HG03175 (cell line): Measurements from ENCODE around the gene CNKSR2.

Experiments
- ATAC-seq: cut with Tn5 transposase; IDR thresholded peaks from one replicate; pipeline ENCODE4 v1.9.1; 2021; ENCODE audit warnings: mild to moderate bottlenecking, moderate library complexity; ENCODE audit not compliant: unreplicated experiment

CNKSR2 gene

DNA sequence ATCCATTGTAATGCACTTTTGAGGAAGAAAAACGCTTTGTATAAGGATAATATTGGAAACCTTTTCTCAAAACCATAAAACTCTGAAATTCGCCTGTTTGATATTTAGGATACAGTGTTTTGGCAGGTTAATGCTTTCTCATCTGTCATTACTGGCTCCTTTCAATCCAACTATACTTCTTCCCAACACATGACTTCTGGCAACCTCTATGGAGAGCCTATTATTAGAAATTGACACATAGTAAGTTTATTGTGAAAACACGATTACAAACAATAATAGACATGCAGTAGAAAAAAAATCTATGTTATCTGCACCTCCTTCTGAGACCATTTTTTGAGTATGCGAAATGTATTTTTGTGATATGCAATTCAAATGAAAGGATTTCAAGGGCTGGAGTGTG, 288.5 kb downstream of the CNKSR2 start:
- no peak for ATAC-seq

DNA sequence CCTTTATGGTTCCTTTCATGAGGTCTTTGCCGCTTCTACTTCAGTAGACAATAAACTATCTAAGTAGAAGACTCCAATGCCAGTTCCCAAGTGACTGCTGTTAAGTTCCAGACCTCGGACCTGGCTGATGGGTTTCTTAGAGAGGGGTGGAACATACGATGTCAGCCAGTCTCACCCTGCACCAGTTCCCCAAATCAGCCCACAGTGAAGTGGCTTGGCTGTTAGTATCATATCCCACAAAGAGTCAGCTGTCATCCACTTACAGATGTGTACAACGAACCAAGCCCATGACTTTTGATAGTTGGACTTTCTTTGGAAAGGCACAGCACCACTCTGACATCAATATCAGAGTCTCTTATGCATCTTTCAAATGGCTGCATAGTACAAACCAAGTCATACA, 292.0 kb downstream of the CNKSR2 start:
- ATAC-seq, result no peak

- no peak for ATAC-seq
Measured at GRCh38 chrX:21666679-21667078, 292.5 kb downstream of the CNKSR2 start.

GRCh38 chrX:21674430-21675186, 300.4 kb downstream of the CNKSR2 start:
- ATAC-seq, result no peak

DNA sequence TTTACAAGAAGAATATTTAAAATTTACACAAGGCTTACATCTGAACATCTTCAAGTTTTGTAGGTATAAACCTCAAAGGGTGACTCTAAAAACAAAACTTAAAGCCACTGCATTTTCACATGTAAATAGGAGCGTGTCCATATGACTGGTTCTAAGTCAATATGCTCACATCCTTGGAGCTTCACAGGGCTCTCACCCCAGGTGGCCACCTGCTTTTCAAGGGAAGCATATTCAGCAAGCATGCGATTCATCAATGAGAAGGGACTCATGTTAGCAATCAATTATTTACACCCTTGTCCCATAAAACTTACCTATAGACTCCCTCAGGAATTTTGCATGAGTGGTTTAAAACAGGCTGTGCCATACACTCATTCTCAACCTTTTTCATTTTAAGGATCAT, 301.7 kb downstream of the CNKSR2 start:
- no peak for ATAC-seq

DNA sequence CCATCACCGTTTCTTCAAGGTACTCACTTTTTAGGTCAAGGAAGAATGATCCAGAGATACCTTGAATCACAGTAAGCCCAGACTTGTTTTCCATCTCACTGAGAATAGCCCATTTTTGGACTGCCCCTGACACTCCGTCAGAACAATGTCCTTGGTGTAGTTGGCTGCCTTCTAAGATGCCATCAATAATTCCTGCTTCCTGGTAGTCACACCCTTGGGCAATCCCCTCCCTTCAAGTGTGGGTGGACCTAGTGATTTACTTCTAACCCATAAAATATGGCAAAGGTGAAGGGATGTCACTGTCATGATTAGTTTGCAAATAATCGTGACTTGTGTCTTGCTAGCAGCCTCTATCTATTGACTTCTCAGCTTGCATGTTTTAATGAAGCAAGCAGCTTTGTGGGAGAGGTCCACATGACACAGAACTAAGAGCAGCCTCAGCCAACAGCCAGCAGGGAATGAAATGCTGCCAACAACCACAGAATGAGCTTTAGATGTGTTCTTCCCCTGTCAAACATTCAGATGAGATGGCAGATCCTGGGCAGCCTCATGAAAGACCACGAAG, 303.9 kb downstream of the CNKSR2 start:
- no peak for ATAC-seq

GRCh38 chrX:21683941-21684340, 309.7 kb downstream of the CNKSR2 start:
- no peak for ATAC-seq

- no peak for ATAC-seq
Measured at GRCh38 chrX:21691512-21692018, 317.3 kb downstream of the CNKSR2 start.

DNA sequence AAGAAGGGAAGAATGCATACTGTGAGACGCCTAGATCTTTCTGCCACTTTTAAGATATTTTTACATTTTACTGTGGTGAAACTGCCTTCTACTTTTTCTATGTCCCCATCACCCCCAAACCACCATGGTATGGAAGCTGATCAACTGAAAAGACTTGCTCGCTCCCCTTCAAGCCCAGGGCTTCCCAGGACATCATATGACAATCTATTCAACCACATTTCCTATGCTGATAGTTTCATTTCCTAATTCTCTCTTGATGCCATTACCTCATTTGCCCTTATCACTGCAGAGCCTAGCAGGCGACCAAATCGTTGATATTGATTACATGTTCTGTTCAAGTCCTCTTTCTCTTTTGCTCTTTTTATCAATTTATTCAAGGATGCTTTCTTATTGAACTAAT, 324.1 kb downstream of the CNKSR2 start:
- no peak for ATAC-seq

DNA sequence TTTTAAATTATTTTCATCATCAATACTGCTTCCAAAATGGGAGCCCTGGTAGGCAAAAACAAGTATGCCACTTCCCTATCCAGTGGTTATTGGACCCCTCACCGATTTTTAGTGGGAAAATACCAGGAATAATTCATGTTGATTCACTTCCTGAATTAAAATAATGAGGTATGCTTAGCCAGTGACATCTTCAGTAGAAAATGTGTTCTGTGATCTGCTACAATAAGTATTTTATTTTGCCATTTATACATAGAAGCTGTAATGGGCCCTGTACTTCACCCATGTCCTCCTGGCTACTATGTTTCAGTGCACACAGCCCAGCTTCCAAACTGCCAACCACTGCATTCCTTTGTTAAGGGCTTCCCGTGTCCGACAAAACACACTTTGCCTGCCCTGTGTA, 324.9 kb downstream of the CNKSR2 start:
- ATAC-seq, result no peak

DNA sequence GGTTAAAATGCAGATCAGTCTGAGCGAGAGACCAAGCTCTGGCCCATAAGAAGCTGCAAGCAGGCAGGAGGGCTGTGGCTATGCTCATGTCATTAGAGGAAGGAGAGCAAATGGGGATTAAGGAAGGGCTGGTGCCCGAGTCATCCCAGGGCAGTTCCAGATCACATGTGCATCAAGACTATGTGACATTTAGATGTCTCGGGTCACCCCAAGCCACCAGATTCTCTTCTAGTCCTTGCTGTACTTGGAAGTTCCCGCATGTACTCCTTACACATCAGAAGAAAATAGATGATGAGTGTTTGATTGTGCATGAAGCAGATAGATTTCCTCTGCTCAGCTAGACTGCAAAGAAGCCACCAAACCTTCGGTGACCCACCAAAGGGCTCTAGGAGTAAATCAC, 326.1 kb downstream of the CNKSR2 start:
- no peak for ATAC-seq

- no peak for ATAC-seq
Measured at GRCh38 chrX:21700967-21701366, 326.7 kb downstream of the CNKSR2 start.

GRCh38 chrX:21702725-21703124, 328.5 kb downstream of the CNKSR2 start:
- no peak for ATAC-seq
